ENCODE measurements around the gene ADAMTS17.

ADAMTS17 gene

GRCh38 chr15:100111125-100112060, 230.4 kb downstream of the ADAMTS17 start:
- Histone ChIP-seq H3K9ac (ENCODE audit: low read depth, low read length) (no peak overlapping the region), H3K36me3 (ENCODE audit: insufficient read depth, low read length) (no peaks in the 10 kb centered on the region), H3K4me1 (ENCODE audit: insufficient read depth, low read length) (peaks cover 8% of the 10 kb centered on the region; the same call in 1 of the 2 replicates), H3K9me3 (ENCODE audit: control insufficient read depth, insufficient read depth, low read length) (no peaks in the 10 kb centered on the region)

DNA sequence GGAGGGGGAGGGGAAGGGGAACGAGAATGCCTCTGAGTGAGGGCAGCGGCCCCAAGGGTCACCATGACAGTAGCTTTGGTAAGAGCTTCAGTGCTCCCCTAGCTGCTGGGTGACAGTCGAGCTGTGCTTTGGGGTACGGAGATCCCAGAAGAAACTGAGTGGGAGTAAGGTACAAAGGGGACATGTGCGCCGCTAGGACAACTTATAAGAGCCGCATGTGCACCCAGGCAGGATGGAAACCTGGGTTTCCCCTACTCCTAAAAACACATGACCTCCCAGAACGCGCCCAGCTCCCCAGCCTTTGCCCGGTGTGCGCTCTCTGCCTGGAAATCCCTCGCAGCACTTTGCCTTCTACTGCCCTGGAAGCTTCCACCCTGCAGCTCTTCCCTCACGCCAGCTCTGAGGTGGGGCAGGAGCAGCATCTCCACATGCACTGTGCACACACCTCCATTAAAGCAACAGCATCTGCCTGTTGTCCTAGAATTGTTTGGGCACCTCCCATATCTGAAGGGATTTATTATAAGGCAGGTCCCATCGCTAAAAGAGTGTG, 232.2 kb downstream of the ADAMTS17 start:
- Histone ChIP-seq H3K9me3 (ENCODE audit: control insufficient read depth, insufficient read depth, low read length) (no peaks in the 10 kb centered on the region), H3K4me1 (ENCODE audit: insufficient read depth, low read length) (peaks cover 5% of the 10 kb centered on the region; the same call in 1 of the 2 replicates), H3K36me3 (ENCODE audit: insufficient read depth, low read length) (no peaks in the 10 kb centered on the region), H3K9ac (ENCODE audit: low read depth, low read length) (no peak overlapping the region)

- H3K36me3 ChIP-seq (ENCODE audit: insufficient read depth, low read length), result no peaks in the 10 kb centered on the region
- H3K9me3 ChIP-seq (ENCODE audit: control insufficient read depth, insufficient read depth, low read length), result no peaks in the 10 kb centered on the region
- no peak overlapping the region for H3K9ac ChIP-seq (ENCODE audit: low read depth, low read length)
- no peaks in the 10 kb centered on the region for H3K4me1 ChIP-seq (ENCODE audit: insufficient read depth, low read length)
These were observed 232.9 kb downstream of the ADAMTS17 start for GRCh38 chr15:100108846-100109245.

DNA sequence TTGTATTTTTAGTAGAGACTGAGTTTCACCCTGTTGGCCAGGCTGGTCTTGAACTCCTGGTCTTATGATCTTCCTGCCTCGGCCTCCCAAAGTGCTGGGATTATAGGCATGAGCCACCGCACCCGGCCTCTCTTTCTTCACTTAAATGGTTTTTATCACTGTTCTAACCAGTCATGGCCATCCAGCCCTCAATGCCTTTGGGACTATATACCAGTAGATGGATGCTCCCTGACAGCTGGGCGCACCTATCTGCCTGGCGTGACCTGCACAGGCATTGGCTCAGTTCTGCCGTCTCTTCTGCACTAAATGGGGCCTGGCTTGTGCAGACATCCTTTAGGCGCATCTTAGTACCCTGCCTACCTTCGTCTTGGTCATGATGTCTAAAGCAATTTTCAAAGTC, 233.4 kb downstream of the ADAMTS17 start:
- H3K36me3 ChIP-seq (ENCODE audit: insufficient read depth, low read length), result no peaks in the 10 kb centered on the region
- no peaks in the 10 kb centered on the region for H3K9me3 ChIP-seq (ENCODE audit: control insufficient read depth, insufficient read depth, low read length)
- H3K4me1 ChIP-seq (ENCODE audit: insufficient read depth, low read length), result no peaks in the 10 kb centered on the region
- H3K9ac ChIP-seq (ENCODE audit: low read depth, low read length), result no peak overlapping the region

DNA sequence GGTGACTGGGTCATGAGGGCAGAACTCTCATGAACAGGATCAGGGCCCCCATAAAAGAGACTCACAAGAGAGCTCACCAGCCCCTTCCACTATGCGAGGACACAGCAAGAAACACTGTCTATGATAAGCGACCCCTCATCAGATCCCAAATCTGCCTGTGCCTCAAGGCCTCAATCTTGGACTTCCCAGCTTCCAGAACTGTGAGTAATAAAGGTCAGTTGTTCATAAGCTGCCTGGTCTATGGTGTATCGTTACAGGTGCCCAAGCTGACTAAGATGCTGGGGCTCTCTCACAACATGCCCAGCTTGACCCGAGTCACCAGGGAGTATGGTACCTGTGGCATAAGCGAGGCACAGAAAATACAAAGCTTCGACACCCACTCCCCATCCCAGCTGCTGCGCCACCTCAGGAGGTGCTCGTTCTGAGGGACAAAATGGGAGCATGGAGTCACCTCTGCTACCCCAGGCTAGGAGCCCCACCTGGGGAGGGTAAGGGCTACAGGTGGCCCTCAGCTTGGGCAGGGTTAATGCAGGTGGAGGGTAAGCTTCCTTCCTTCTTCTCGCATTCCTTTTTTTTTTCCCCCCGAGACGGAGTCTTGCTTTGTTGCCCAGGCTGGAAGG, 234.1 kb downstream of the ADAMTS17 start:
- no peak overlapping the region for H3K9ac ChIP-seq (ENCODE audit: low read depth, low read length)
- H3K36me3 ChIP-seq (ENCODE audit: insufficient read depth, low read length), result no peaks in the 10 kb centered on the region
- H3K9me3 ChIP-seq (ENCODE audit: control insufficient read depth, insufficient read depth, low read length), result no peaks in the 10 kb centered on the region
- no peaks in the 10 kb centered on the region for H3K4me1 ChIP-seq (ENCODE audit: insufficient read depth, low read length)

GRCh38 chr15:100107151-100107550, 234.6 kb downstream of the ADAMTS17 start:
- H3K4me1 ChIP-seq (ENCODE audit: insufficient read depth, low read length), result no peaks in the 10 kb centered on the region
- no peak overlapping the region for H3K9ac ChIP-seq (ENCODE audit: low read depth, low read length)
- H3K36me3 ChIP-seq (ENCODE audit: insufficient read depth, low read length), result no peaks in the 10 kb centered on the region
- no peaks in the 10 kb centered on the region for H3K9me3 ChIP-seq (ENCODE audit: control insufficient read depth, insufficient read depth, low read length)

GRCh38 chr15:100106732-100107131, 235.0 kb downstream of the ADAMTS17 start:
- no peak overlapping the region for H3K9ac ChIP-seq (ENCODE audit: low read depth, low read length)
- H3K9me3 ChIP-seq (ENCODE audit: control insufficient read depth, insufficient read depth, low read length), result no peaks in the 10 kb centered on the region
- H3K4me1 ChIP-seq (ENCODE audit: insufficient read depth, low read length), result no peaks in the 10 kb centered on the region
- no peaks in the 10 kb centered on the region for H3K36me3 ChIP-seq (ENCODE audit: insufficient read depth, low read length)

DNA sequence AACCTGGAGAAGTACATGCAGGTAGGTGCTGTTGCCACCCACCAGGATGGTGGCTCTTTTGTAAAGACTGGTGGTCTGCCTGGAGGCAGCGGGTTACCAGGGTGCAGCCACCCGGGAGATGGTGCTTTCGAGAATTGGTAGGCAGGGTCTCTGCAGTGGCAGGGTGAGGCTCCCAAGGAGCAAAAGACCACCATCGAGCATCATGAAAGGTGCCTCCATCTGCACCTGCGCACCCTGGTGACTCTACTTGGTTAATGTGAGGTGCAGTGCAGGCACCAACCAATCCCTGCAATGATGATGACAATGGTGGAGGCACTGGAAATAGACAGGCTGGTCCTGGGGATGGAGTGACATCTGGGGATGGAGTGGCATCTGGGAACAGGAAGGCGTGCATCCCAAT, 236.7 kb downstream of the ADAMTS17 start:
- Histone ChIP-seq H3K4me1 (ENCODE audit: insufficient read depth, low read length) (no peaks in the 10 kb centered on the region), H3K9me3 (ENCODE audit: control insufficient read depth, insufficient read depth, low read length) (no peaks in the 10 kb centered on the region), H3K9ac (ENCODE audit: low read depth, low read length) (no peak overlapping the region), H3K36me3 (ENCODE audit: insufficient read depth, low read length) (no peaks in the 10 kb centered on the region)

- H3K36me3 ChIP-seq (ENCODE audit: insufficient read depth, low read length), result no peaks in the 10 kb centered on the region
- H3K9ac ChIP-seq (ENCODE audit: low read depth, low read length), result no peak overlapping the region
- no peaks in the 10 kb centered on the region for H3K4me1 ChIP-seq (ENCODE audit: insufficient read depth, low read length)
- no peaks in the 10 kb centered on the region for H3K9me3 ChIP-seq (ENCODE audit: control insufficient read depth, insufficient read depth, low read length)
These were observed 237.5 kb downstream of the ADAMTS17 start for GRCh38 chr15:100104245-100104644.

DNA sequence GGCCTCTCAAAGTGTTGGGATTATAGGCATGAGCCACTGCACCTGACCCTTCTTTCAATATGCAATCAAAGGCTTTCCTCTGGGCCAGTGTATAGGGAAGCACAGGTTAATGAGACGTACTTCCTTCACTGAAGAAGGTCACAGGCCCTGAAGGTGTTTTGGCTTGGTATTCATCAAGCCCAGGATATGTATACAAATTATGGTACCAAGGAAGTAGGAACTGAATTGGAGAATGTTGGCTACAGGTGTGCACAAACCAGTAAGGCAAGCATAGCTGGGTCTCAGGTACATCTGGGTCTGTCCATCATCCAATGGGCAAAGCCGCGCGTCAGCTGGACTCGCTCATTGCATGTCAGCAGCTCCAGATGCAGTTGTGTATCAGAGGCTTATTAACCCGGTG, 237.9 kb downstream of the ADAMTS17 start:
- Histone ChIP-seq H3K9ac (ENCODE audit: low read depth, low read length) (no peak overlapping the region), H3K4me1 (ENCODE audit: insufficient read depth, low read length) (no peaks in the 10 kb centered on the region), H3K9me3 (ENCODE audit: control insufficient read depth, insufficient read depth, low read length) (no peaks in the 10 kb centered on the region), H3K36me3 (ENCODE audit: insufficient read depth, low read length) (no peaks in the 10 kb centered on the region)

DNA sequence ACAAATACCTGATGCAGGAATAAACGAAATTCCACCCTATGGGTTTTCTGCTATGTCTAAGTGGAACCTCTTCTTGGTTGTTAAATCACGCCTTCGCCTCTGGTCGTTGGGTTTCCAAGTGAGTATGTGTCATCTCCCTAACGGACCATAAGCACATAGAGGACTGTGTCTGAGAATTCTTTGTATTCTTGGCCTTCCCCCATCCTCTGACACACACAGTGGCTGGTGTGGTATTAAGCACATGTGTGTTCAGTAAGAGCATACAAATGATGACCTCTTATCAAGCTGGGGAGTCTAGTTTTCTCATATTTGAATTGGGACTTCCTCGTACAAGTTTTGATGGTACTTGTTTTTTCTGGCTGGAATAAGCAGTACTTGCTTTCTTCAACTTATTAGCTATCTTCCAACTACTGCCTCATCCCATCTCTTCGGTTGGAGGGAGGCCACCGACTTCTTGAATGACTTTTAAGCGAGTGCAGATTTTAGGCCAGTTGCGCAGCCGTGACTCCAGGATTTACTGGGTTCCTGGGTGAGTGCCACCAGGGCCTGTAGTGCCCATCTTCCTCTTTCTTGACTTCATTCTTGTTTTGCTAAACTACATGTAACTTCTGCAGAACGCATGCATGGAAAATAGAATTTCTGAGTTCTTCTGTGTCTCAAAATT, 240.2 kb downstream of the ADAMTS17 start:
- no peak overlapping the region for H3K9ac ChIP-seq (ENCODE audit: low read depth, low read length)
- no peaks in the 10 kb centered on the region for H3K9me3 ChIP-seq (ENCODE audit: control insufficient read depth, insufficient read depth, low read length)
- no peaks in the 10 kb centered on the region for H3K36me3 ChIP-seq (ENCODE audit: insufficient read depth, low read length)
- H3K4me1 ChIP-seq (ENCODE audit: insufficient read depth, low read length), result no peaks in the 10 kb centered on the region

GRCh38 chr15:100100926-100101325, 240.8 kb downstream of the ADAMTS17 start:
- Histone ChIP-seq H3K4me1 (ENCODE audit: insufficient read depth, low read length) (no peaks in the 10 kb centered on the region), H3K36me3 (ENCODE audit: insufficient read depth, low read length) (no peaks in the 10 kb centered on the region), H3K9ac (ENCODE audit: low read depth, low read length) (no peak overlapping the region), H3K9me3 (ENCODE audit: control insufficient read depth, insufficient read depth, low read length) (no peaks in the 10 kb centered on the region)

DNA sequence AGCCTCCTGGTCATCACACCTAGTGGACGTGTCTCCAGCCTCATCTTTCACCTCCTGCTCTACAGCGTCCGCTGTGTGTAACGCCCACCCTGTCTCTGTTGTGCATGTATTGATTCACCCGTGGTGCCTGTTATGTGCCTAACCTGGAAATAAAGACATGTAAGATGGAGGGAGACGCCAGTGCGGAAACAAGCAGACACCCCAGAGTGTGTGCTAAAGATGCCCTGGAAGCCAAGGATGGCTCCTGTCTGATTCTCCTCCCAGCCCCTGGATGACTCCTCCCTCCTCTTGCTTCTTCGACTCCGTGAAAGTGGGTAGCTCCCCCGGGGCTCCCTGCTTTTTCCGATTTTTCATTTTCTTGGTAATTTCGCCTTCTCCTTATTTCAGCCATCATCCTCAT, 241.8 kb downstream of the ADAMTS17 start:
- H3K36me3 ChIP-seq (ENCODE audit: insufficient read depth, low read length), result no peaks in the 10 kb centered on the region
- H3K9ac ChIP-seq (ENCODE audit: low read depth, low read length), result no peak overlapping the region
- H3K9me3 ChIP-seq (ENCODE audit: control insufficient read depth, insufficient read depth, low read length), result no peaks in the 10 kb centered on the region
- H3K4me1 ChIP-seq (ENCODE audit: insufficient read depth, low read length), result no peaks in the 10 kb centered on the region

GRCh38 chr15:100098705-100099104, 243.1 kb downstream of the ADAMTS17 start:
- H3K36me3 ChIP-seq (ENCODE audit: insufficient read depth, low read length), result no peaks in the 10 kb centered on the region
- no peak overlapping the region for H3K9ac ChIP-seq (ENCODE audit: low read depth, low read length)
- H3K4me1 ChIP-seq (ENCODE audit: insufficient read depth, low read length), result no peaks in the 10 kb centered on the region
- H3K9me3 ChIP-seq (ENCODE audit: control insufficient read depth, insufficient read depth, low read length), result no peaks in the 10 kb centered on the region

Data from ES-I3 (cell line).